GM19395 (cell line): ENCODE data around the gene RBP5.

Experiments used
- ATAC-seq: cut with Tn5 transposase; IDR thresholded peaks from one replicate; pipeline ENCODE4 v1.9.1; 2021; ENCODE audit warnings: mild to moderate bottlenecking, moderate library complexity; ENCODE audit not compliant: unreplicated experiment

Gene RBP5

DNA sequence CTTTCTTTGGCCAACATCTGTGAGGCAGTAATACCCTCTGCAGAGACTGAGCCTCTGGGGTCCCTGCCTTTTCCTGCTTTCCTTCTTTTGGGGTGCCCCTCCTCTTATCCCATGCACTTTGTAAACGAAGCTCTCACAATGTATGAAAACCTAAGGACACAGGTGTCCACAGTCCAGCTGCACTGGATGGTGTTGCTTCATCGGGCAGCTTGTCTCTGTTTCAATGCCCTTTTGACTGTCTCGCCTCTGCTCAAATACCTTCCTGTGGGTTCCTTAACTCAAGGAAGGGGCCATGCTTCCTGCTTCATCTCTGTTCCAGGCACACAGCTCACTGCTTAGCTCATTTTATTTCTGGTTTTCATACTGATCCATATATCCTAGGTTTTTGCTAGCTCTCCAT lies 26.1 kb downstream of the RBP5 start:
- ATAC-seq = no peak

DNA sequence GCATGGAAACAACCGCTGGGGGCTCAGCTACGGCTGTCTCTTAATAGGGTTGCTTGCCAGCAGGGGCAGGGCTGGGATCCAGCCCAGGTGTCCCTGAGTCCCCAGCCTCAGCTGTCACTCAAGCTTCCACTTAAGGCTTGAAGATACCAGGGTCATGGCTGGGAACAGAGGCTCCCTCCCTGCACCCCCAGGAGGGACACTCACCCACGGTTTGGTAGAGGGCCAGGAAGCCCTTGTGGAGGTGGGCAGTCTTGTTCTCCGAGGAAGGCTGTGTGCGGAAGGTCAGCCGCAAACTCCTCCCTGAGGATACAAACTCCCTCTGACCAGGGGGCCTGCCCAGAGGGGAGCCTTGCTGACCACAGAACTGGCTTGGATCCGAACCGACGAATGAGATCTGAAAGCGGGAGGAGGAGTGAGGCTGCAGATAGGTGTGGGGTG lies 27.0 kb downstream of the RBP5 start:
- no peak for ATAC-seq

DNA sequence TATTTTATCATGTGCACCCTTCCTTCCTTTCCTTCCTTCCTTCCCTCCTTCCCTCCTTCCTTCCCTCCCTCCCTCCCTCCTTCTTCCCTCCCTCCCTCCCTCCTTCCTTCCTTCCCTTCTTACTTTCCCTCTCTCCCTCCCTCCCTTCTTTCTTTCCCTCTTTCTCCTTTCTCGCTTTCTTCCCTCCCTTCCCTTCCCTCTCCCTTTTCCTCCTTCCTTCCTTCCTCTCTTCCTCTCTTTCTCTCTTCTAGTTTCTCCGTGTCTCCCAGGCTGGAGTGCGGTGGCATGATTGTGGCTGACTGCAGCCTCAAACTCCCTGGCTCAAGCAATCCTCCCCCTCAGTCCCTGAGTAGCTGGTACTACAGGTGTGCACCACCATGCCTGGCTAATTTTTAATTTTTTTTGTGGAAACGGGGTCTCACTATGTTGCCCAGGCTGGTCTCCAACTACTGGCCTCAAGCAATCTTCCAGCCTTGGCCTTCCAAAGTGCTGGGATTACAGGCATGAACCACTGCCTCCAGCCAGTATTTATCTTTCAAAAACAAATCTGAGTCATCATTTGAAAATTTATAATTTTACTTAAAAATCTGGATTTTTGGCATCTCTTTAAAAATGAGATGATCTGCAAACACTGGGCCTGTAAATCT lies 27.5 kb downstream of the RBP5 start:
- ATAC-seq = no peak

DNA sequence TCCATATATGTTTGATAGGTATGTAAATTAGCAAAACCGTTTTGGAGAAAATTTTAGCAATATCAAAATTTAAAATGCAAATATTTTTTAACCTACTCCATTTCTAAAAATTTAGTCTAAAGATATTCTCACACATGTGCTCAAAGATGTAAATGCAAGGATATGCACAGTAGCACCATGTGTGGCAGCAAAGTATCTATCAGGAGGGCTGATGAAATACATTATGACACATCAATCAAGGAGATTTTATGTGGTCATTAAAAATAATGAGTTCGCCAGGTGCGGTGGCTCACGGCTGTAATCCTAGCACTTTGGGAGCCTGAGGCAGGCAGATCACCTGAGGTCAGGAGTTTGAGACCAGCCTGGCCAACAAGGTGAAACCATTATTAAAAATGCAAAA lies 28.4 kb downstream of the RBP5 start:
- ATAC-seq = no peak

DNA sequence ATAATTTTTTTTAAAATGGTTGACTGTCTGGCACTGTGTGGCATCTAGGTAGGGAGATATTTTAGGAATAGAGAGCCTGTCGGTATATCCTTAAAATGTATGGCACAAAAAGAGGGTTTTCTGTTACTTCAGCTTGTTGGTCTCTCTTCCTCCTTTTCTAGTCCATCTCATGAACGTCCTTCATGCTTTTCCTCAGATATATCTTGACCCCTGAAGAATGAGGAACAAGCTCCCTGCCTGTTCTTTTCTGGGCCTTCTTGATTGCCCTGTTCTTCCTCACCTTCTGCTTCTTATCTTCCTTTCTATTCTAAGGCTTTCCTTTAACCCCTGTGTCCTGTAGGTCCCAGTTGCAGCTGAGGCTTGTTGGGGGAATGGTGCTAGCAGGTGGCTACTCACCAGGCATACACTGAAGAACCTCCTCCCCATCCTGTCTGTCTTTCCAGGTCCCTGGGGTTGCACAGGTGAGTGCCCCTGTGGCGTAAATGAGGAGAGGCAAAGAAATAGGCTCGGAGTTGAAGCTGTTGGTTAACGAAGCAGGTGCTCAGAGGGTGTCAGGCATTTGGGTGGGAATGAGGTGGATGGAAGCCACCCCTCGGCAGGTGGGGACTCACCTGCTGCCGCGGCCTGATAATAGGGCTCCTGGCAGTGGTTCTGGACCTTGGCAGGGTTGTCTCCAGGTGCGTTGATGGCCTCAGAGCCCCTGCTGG lies 29.2 kb downstream of the RBP5 start:
- no peak for ATAC-seq

DNA sequence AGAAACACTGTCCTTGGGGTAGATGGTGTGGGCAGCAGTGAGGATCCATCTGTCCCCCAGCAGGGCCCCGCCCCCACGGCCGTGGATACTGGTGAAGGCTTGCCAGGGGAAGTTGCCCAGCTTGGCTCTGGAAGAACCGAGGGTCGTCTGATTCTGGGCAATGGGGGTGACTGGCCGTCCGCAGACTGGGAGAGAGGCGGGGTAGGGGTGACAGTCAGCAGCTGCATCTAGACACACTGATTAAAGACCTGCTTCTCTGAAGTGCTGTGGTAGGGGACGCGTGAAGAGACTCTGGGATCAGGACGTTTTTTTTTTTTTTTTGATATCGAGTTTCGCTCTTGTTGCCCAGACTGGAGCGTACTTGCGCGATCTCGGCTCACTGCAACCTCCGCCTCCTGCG lies 31.7 kb downstream of the RBP5 start:
- ATAC-seq = no peak

DNA sequence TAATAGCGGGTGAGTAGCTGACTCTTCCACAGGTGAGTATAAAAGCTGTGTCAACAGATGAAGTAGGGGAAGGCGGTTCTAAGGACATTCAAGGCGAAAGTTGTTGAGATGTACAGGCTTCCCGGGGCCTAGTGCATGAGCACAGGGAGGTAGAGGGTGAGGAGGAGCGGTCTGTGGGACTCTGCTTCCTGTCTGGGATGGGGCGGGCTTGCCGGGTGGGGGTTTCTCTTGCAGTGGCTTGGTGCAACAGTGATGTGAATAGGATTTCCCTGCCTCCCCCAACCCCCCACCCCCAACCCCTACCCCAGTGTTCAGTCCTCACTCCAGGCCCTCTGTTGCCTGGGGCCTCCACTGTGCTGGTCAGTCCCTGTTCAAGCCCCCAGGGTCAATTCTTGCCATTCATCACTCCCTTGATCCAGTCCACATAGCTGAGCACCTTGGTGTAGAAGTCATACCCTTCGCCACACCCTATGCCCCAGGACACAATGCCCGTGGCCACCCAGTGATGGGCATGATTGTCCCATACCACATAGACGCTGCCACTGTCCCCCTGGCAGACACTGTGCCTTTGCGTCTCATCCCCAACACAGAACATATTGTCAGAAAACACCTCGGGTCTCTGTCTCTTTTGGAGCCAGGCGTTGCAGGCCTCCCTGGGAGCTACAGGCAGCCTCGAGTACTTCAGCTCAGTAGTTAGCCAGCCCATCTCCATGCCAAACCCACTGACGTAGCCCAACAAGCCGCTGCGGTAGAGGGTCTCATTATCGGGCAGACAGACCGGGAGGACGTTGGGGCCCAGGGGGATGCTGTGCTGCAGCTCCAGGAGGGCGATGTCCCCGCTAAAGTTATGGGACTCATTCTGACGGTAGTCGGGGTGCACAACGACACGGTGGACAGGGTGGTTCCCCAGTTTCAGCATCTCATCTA lies 32.4 kb downstream of the RBP5 start:
- no peak for ATAC-seq

DNA sequence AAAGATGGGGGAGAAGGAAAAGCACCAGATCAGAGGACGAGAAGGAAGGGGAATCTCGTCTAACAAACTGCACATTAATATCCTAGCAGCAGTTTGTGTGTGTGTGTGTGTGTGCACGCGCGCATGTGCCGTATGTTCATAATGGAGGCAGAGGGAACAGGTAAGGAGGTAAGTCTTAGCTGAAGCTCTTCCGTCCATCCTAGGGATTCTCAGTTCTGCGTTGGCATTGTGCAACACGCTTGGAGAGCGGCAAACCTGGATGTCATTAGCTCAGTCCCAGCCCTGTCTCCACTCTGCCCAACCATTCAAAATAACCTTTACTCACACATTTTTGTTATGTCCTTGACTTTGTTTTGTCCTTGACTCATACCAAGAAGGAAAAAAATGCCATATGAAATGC lies 34.8 kb downstream of the RBP5 start:
- ATAC-seq = no peak

DNA sequence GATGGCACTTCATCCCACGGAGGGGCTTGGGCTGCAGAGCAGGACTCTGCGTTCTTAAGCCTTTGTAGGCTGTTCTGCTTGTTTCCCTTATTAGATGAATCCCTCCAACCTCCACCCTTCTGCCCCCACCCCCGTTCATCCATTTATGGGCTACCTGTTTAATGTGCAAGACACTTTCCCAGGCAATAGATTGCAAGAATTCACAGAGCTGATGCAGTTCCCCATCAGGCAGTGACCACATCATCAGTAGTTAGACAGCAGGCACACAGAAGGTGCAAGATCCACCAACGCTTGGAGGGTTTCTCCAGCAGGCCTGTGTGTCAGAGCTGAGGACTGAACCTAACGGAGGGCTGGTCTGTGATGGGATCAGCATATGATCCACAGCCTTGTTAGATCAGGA lies 35.2 kb downstream of the RBP5 start:
- no peak for ATAC-seq

DNA sequence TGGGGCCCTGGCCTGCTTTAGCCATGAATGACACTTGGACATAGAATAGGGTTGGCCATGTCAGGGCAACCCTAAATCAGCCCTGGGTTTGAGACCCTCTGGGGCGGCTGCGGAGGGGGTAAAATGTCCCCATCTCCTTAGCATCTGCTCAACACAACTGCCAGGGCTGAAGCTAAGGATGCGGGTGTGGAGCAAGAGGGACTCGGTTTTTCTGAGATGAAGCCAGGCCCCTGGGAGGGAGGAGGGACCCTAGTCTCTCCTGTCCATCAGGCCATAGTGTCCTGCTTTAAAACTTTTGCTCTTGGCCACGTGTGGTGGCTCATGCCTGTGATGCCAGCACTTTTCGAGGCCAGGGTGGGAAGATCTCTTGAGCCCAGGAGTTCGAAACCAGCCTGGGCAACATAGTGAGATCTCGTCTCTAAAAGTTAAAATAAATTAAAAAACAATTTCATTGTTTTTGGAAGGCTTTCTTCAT lies 35.7 kb downstream of the RBP5 start:
- ATAC-seq = no peak

DNA sequence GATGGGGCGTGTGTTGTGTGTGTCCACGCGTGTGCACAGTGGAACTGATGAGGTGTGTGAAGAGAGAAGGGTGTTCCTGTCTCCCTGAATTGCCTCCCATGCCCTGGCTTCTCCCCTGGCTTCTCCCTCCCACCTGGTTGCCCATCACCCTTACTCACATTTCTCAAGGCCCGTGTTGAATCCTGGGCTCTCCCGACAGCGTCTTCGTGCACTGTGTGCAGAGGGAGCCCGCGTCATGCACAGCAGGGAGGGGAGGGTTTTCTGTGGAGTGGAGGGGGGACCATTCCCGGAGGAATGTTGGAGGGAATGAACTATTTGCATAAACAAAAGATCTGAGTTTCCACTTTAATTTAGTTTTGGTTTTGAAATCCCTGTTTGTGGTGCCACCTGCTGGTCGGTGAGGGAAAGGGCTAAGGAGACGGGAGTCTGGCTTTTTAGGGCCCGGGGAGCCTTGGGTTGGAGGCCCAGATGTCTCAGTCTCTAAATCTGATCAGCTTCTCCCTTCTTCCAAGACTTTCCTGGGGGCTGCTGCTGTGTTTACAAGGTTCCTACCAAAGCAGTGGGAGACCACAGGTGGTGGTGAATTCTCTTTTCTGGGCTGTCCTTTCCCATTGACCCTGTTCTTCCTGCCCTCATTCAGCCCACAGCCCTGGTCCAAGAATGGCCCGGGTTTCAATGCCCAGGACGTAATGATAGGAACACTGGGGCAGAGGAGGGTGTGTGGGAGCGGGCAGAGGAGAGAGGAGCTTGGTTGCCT lies 36.3 kb downstream of the RBP5 start, which contains the start of gene C1R:
Gene C1R (minus strand): TSS at position 217 of the 757 bp plus-strand sequence. CDS start 57 bp downstream, at position 160.
- ATAC-seq = no peak

DNA sequence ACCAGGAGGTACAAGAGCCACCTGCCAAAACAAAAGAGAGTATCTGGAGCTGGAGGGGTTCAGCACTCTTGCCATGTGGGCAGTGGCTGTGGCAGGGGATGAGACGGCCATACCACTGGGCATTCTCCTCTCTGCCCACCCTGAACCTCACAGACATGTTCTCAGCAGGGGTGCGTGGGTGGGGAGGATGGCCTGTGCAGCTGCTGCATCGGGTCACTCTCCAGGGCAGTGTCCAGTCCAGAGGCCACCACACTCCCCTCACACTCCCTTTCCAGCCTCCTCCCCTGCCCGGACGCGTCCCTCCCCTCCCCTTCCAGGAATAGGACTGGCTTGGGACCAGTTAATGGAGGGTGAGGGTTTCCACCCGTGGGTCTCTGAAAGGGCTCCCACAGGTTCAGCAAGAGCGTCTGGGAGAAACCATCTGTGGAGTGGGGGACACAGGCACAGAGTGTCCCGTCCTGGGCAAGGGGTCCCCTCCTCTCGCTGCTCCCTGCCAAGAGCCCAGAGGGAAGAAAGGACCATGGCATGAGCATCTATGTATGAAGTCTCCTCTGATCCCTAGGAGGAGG lies 36.9 kb downstream of the RBP5 start:
- ATAC-seq = no peak

DNA sequence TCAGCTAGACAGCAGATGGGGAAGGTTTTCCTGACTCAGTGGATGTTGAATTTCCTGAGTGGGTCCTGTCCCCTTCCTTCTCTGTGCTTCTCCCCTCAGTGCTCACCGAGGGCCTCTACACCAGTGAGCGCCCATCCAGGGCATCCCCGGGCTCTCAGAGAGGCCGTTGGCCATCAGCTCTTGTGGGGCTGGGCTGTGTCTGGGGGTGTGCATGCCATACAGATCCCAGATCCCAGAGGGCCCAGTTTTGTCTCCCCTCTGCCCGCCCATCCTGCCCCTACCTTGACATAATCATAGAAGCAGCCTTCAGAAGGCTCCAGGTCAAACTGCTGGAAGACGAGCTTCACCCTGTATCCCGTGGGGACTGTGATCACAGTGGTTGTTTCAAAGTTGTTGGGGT lies 37.5 kb downstream of the RBP5 start:
- no peak for ATAC-seq

DNA sequence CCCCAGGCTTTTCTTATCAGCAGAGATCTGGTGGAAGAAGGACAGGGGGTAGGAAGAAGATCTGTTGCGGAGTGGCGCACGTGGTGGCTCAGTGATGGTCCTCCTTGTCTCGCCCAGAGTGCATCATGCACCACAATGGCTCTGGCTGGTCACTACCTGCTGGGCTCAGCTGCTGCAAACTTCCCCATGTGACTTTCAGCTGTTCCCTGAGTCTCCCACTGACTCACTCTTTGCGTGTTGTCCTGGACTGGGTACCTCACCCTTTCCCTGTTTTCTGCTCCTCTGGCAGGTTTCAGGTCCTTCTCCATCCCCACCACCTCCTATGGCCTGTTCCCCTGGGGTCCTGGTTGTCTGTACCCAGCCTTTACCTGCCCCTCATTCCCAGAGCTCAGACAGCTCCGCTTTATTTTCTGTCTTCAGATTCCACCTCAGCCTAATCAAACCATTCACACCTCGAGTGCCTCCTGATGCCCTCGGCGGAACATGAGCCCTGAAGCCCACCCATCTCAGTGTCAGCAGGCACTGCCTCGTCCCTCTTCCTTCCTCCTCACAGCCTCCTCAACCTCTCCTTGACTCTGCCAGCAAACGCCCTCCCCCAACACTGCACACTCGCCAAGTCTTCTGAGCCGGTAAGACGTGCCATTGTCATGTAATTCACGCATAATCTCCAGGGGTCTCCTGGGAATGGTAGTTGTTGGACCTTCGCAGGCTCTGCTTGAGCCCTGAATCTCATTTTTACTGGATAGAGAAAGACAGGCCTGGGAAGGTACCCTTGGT lies 38.3 kb downstream of the RBP5 start:
- no peak for ATAC-seq

DNA sequence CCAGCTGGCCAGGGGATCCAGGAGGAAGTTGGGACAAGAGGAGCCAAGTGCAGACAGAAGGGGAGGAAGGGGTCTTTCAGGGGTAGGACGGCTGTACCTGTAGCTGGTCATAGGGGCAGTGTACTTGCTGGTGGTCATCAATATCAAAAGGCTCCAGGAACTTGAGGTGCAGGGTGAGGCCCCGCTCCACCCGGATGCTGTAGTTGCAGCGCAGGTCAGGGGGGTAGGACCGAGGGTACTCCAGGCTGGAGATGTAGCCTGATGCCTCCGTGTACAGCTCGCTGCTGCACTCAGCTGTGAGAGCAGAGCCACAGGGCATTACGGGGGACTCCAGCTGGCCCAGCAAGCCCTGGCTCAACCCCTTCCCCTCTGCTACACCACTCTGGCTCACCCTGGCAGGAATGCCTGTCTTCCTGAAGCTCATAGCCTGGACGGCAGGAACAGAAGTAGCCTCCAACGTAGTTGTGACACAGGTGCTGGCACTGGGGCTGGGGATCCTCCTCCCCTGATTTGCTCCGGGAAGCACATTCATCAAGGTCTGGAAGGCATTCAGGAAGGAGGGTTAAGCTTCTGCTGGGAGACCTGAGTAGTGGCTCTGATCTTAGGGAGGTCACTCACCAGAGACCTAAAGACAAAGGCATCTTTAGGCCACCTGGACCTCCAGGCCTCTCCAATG lies 39.4 kb downstream of the RBP5 start:
- ATAC-seq = no peak

DNA sequence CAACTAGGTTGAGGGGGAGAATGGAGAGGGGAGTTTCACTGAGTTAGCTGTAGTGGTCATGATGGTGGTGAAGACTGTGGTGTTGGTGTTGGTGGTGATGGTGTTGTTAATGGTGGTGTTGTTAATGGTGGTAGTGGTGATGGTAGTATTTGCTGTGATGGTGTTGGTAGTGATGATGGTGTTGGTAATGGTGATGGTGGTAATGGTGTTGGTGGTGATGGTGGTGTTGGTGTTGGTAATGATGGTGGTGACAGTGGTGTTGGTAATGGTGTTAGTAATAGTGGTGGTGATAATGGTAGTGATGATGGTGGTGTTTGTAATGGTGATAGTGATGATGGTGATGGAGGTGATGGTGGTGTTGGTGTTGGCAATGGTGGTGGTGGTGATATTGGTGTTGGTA lies 45.6 kb downstream of the RBP5 start:
- no peak for ATAC-seq

DNA sequence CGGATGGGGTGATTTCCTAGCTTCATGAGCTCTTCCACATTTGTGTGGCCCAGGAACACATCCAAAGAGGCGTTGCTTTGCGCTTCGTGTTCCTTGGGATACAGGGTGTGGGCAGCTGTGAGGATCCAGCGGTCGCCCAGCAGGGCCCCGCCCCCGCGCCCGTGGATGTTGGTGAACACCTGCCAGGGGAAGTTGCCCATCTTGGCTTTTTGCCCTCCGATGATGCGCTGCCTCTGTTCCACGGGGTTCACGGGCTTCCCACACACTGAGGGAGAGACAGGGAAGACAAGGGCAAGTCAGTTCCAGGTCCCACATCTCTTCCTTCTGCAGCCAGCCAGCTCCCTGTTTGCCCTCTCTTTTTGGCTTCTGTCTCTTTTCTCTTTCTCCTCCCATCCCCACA lies 47.7 kb downstream of the RBP5 start:
- no peak for ATAC-seq

DNA sequence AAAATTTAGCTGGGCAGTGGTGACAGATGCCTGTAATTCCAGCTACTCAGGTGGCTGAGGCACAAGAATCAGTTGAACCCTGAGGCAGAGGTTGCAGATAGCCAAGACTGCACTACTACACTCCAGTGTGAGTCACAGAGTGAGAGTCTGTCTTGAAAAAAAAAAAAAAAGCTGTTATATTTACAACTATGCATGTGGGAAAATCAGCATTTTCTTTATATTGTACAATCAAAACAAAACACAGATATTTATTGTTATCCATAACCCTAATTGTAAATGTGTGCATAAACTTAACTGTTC lies 48.9 kb downstream of the RBP5 start:
- no peak for ATAC-seq

DNA sequence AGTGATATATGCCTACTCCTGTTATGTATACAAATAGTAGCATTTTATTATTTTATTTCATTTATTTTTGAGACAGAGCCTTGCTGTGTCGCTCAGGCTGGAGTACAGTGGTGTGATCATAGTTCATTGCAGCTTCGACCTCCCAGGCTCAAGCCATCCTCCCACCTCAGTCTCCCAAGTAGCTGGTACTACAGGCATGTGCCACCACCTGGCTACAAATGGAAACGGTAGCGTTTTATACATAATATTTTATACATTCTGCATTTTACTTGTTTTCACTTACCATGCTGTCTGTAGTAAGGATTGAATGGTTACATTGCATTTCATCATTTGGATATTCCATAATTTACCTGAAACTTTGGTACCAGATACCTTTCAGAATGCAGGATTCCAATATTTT lies 50.5 kb downstream of the RBP5 start:
- no peak for ATAC-seq
